Testis (tissue), 2 donors: Measurements from ENCODE around the gene FAM171A2.

Source experiments
- CTCF ChIP-seq, 3 experiments: fragments of 450-650 bp in 2 of 3; fragments of 200-600 bp in 1 of 3; sonication (generic) in 1 of 3; IDR thresholded peaks; one replicate each; pipeline ENCODE4 v1.5.1; 2016 to 2019; ENCODE audit warnings: antibody characterized with exemption in 3 of 3, mild to moderate bottlenecking in 2 of 3, moderate library complexity in 1 of 3
- POLR2A ChIP-seq: fragments of 450-650 bp; IDR thresholded peaks from one replicate; pipeline ENCODE4 v1.6.1; 2017; ENCODE audit warnings: antibody characterized with exemption, mild to moderate bottlenecking, moderate library complexity

- TF ChIP-seq CTCF (IDR thresholded peaks at IDR 0.05) (no peak), POLR2A (no peak)
Observed at GRCh38 chr17:44352828-44353671, 10.6 kb downstream of the FAM171A2 start.
